Measurements from ENCODE around the gene KIF1A.

The KIF1A gene

DNA sequence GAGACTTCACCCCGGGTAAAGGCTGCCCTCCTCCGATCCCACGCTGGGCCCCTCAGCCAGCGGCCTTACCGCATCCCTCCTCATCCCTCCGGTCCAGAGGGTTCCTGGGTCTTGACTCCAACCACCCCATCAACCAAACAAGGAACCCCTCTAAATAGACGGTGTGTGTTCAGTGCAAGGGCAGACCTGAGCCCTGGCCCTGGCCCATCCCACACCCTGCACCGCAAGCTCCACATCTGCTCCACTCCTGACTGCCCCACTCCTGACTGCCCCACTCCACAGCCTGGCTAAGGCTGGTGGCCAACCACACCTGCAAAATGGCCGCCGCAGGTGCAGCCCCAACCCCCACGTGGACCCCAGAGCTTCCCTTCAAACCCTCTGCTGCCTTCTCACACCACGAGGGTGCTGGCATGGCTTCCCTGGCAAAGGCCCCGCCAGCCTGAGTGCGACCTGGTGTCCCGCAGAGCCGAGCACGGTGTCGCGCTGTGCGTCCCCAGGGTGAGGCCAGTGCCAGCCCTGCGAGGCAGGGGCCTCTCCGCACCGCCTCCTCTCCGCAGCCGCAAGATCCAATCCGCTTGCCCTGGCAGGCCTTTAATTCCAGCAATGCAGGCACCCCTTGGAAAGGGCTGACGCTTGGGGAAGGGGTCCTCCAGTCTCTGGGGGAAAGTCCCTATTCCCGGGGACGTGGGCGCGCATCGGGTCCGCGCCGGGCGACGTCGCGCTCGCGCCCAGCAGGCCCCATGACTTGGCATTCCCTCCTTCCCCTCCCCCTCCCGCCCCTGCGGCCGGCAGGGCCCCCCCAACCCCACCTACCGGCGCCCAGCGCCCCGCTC, 1.5 kb downstream of the KIF1A start:
- DNase-seq (ENCODE audit: low read depth), result no peak

- DNase-seq (ENCODE audit: low read depth), result no peak
Observed at GRCh38 chr2:240817496-240818292, 2.3 kb downstream of the KIF1A start.

- DNase-seq (ENCODE audit: low read depth), result no peak
Observed at GRCh38 chr2:240816584-240817495, 3.2 kb downstream of the KIF1A start.

DNA sequence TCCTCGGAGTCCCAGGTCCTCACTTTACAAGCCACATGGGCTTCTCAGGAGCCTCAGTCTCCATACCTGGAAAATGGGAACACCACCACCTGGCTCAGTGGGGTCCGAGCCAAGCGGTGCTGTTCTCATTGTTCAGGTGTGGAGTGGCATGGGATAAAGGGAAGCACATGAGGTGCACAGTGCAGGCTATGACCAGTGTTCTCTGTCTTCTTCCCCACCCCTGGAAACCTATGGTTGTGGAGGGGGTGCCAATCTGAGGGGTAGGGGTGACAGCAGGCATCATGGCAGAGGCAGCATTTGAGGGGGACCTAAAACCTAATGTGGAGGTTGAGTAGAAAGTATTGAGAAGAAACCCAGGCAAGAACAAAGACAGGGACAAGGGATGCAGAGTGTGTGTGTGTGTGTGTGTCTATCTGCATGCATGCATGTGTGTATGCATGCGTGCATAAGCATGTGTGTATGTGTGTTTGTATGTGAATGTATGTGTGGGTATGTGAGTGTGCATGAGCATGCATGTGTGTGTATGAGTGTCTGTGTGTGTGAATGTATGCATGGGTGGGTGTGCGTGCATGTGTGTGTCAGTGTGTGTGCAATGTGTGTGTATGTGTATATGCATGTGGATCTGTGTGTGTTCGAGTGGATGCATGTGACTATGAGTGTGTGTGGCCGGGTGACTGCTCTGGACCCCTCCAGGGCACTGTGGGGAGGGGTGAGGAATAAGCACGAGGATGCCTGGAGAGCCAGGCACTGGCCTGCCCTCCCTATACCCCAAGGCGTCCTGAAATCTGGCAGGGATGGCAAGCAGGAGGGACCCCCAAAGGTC, 4.0 kb downstream of the KIF1A start:
- DNase-seq (ENCODE audit: low read depth), result no peak

DNA sequence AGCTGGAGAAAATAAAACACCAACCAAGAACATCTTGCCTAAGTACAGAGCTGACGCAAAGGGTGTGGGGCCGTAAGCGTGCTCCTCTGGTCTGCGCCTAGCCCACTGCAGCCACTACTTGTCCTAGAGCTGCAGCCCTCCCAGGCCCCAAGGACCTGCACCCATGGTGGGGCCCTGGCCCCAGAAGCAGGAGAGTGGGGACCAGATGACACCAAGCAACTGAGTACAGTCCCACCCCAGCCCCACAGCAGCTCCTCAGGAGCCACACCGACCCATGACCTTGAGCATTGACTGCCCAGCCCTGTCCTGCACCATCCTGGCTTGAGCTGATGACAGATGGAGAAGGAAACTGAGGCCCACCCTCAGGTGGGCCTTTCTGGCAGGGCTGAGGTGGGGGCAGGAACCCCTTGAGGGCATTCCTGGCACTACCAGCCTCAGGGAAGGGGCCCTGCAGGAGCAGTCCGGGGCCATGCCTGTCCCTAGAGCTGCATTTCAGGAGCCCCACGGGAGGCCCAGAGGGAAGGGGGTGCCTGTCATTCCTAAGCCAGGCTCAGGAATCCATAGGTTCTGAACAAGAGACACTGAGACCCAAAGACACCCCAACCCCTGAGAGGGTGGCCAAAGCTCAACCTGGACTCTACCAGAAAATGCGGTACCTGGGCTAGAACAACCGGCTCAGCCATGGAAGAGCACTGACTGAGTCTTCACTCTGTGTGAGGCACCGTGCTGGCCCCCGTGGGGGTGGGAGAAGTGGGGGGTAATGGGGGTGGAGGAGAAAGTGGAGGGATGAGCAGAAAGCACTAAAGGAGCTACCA, 4.9 kb downstream of the KIF1A start:
- no peak for DNase-seq (ENCODE audit: low read depth)

GRCh38 chr2:240814280-240814679, 5.7 kb downstream of the KIF1A start:
- no peak for DNase-seq (ENCODE audit: low read depth)

DNA sequence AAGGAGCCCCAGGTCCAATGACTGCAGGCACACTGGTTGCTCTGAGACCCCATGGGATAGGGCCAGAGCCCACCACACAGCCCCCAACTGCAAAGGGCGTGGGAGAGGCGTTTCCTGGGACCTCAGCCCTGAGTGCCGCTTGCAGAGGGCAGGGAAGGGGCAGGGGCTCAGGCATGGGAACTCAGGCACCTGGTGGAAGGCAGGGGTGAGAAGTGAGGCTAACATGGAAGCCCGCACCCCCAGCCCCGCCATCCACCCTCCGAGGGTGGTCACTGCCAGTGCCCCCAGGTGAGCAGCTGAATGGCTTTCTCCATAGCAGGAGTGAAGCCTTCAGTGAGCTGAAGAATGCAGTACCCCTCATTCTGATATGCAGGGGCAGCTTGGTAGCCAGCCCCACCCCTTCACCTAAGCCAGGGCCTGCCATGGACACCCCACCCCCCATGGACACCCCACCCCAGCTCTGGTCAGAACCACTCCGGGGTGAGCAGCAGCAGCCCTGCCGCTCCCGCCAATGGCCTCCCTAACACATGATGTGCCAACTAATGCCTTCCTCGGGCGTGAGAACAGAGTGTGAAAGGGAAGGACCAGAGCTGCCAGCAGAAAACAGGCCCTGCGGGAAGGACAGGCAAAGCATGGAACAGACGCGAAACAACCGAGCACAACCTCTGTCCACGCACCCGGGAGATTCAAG, 6.6 kb downstream of the KIF1A start:
- DNase-seq (ENCODE audit: low read depth), result no peak

- DNase-seq (ENCODE audit: low read depth), result no peak
Observed at GRCh38 chr2:240812721-240813120, 7.3 kb downstream of the KIF1A start.

DNA sequence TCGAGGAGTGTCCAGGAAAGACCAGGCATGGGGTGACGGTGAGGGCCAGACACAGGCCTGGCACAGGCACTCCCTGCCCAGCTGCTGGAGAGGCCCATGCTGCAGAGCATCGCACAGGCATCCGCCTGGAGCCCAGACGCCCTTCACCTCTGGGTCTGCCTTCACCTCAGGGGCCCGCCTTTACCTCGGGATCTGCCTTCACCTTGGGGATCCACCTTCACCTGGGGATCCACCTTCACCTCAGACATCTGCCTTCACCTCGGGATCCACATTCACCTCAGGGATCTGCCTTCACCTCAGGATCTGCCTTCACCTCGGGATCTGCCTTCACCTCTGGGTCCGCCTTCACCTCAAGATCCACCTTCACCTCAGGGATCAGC, 7.7 kb downstream of the KIF1A start:
- DNase-seq (ENCODE audit: low read depth), result no peak

- DNase-seq (ENCODE audit: low read depth), result no peak
Observed at GRCh38 chr2:240811346-240812300, 8.4 kb downstream of the KIF1A start.

DNA sequence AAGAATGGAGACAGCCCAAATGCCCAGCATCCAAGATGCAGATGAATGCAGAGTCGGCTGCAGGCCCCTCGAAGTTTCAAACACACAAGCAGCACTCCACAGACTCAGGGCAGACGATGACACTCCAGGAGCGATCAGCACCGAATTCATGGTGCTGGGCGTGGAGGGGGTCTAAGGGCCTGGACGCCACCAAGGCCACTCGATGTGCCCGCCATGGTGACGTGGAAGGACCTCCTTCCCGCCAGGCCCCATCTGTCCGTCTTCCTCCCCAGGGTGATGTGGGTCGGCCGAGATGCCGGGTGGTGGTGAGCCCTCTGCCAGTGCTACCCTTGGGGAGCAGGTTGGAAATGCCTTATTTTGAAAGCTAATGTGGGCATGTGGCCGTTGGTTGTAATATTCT, 9.4 kb downstream of the KIF1A start:
- no peak for DNase-seq (ENCODE audit: low read depth)

- no peak for DNase-seq (ENCODE audit: low read depth)
Observed at GRCh38 chr2:240810199-240810598, 9.8 kb downstream of the KIF1A start.

DNA sequence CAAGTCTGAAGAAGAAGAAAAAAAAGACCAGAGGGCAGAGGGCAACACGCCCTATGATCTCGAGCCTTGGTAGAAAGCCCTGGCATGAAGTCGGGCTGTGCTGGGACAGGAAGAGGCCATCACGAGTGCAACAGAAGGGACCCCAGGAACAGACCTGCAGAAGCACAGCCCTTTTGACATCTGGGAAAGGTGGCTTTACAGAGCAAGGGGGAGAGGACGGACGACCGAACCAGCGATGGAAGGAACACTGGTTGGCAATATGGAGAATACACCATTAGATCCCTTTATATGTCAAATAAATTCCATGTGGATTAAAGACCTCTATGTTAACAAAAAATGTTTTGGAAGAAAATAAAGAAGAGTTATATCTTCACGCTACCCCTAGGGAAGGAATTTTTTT, 10.7 kb downstream of the KIF1A start:
- no peak for DNase-seq (ENCODE audit: low read depth)

DNA sequence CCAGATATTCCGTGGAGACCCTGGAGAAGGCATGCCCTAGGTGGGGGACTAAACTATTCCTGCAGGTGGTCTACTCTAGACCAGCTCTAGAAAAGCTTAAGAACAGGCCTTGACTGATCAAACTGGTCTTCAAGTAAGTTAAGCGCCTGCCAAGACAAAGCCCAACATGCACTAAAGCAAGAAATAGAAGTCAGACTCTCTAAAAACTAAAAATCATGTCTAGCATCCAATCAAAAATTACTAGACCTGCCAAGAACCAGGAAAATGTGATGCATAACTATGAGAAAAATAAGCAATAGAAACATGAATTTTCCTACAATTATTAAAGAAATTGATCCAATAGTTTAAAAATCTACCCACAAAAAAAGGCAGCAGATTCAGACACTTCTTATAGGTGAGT, 13.6 kb downstream of the KIF1A start:
- DNase-seq (ENCODE audit: low read depth), result no peak

- no peak for DNase-seq (ENCODE audit: low read depth)
Observed at GRCh38 chr2:240806006-240806405, 14.0 kb downstream of the KIF1A start.

DNA sequence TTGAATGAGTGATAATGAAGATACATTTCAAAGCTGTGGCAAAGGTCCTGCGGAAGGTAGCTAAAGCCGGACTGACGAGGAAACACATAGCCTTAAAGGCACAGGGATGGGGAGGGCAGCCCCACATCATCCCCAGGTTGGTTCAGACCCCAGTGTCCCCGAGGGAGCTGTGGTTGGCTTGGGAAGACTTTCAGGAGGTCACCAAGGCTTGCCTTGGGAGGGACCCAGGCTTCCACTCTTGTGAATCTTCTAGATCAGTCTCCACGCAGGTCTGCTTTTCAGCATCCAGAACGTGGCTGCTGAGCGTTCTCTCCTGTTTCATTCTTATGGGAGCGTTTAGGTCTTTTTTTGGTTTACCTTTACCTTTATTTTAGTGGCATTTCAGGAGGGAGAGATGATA, 16.8 kb downstream of the KIF1A start:
- no peak for DNase-seq (ENCODE audit: low read depth)

DNA sequence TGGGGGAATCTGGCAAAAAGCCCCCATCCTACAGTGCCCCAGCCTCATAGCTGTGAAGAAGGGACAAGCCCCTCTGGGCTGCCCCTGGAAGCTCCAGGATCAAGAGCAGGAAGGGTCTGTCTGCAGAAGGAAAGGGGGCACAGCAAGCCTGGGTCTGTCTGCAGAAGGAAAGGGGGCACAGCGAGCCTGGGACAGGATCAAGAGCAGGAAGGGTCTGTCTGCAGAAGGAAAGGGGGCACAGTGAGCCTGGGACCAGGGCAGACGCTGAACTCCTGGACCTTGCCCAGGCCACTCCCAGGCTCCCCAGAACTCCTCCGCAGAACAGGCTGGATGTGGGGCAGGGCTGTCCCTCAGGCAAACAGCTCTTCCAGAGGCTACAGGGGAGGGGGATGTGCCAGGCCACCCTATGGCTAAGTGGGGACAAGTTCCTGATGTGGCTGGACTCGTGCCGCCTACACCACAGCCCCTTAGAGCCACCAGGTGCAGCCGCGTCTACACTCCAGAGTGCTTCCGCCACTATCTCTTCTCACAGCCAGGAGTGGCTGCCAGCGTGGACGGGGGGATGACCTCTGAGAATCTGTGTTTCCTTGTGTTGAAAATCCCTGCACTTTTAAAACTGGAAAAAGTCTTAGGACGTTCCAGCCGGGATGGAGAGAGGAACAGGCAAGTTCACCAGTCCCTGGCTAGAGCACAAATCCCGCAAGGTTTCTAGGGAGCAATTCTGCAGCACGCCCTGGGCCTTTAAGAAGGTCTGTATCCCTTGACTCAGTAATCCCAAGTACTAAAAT, 20.8 kb downstream of the KIF1A start:
- DNase-seq (ENCODE audit: low read depth), result no peak

GRCh38 chr2:240798327-240798905, 21.6 kb downstream of the KIF1A start:
- no peak for DNase-seq (ENCODE audit: low read depth)

Data from activated T-helper 9 cell treated with anti-CD3 and anti-CD28 coated beads, Interleukin-2, amount 50 U/mL, for 16 hours (primary cell).